Measurements from ENCODE around the gene USF2.

- TF ChIP-seq CTCF (IDR thresholded peaks at IDR 0.05): no peak
- TF ChIP-seq EP300 (IDR thresholded peaks at IDR 0.05): no peak
- no peak for TF ChIP-seq POLR2AphosphoS5 (IDR thresholded peaks at IDR 0.05)
- TF ChIP-seq POLR2A (IDR thresholded peaks at IDR 0.05): no peak
These were observed 22.5 kb downstream of the USF2 start for GRCh38 chr19:35291259-35291658.

Data from stomach (tissue), 4 donors.